OCI-LY1 (cell line): Measurements from ENCODE around the gene REG4.

ENCODE experiments used
- CTCF ChIP-seq: fragments of 200-600 bp; sonication (generic), shearing (Covaris generic); IDR thresholded peaks from 2 replicates; pipeline ENCODE4 v1.5.1; 2017; ENCODE audit warnings: mild to moderate bottlenecking, antibody characterized with exemption, low read length, moderate library complexity, mixed read lengths
- EZH2 ChIP-seq: fragments of 200-600 bp; sonication (generic), shearing (Covaris generic); IDR thresholded peaks from 2 replicates; pipeline ENCODE4 v1.8.0; 2017; ENCODE audit warnings: borderline replicate concordance, mixed run types, mild to moderate bottlenecking, antibody characterized with exemption, low read length, moderate library complexity, mixed read lengths

GRCh38 chr1:119794876-119795240 lies 16.4 kb downstream of the REG4 start:
- no peak for TF ChIP-seq CTCF
- no peak for TF ChIP-seq EZH2
